Dermis blood vessel endothelial cell (primary cell): Measurements from ENCODE around the gene ELOF1. TPM values are rescaled to one million over a fixed set of nuclear protein-coding genes. Genes with fewer than 3 reads are reported as not detected.
"Not testable (repeated sequence)": the region's sequence is repeated elsewhere in the genome, so short reads cannot be mapped to it uniquely, and the experiment has no call there.

ENCODE experiments used
- DNase-seq: peaks from one replicate; pipeline ENCODE4 v3.0.0; 2010
- total RNA-seq: library from RNA; depleted of rRNA; stranded (reverse); fragments of >200 nt; gene quantifications from 2 replicates; pipeline ENCODE4 v1.2.3, GENCODE V29; 2014

ELOF1 gene
- total RNA-seq = 16.9 and 24.5 TPM in 2 replicates

- peak; percentile 98 for DNase-seq
These were observed at the start of gene ELOF1 for GRCh38 chr19:11558881-11559828. Gene ELOF1, minus strand, starts transcription at chr19:11559230. Its CDS starts 4,883 bp downstream, at chr19:11554347.

- DNase-seq = no peak
These were observed 47.5 kb upstream of the ELOF1 start for GRCh38 chr19:11606484-11606883.

GRCh38 chr19:11599704-11600103 lies 40.7 kb upstream of the ELOF1 start:
- not testable (repeated sequence) for DNase-seq

- no peak for DNase-seq
These were observed 39.7 kb upstream of the ELOF1 start for GRCh38 chr19:11598746-11599145.

- no peak for DNase-seq
These were observed 39.1 kb upstream of the ELOF1 start for GRCh38 chr19:11598103-11598483.

- DNase-seq = peak; percentile 99
These were observed 38.4 kb upstream of the ELOF1 start, which contains the start of gene ZNF627 for GRCh38 chr19:11597202-11598102. Gene ZNF627, plus strand, starts transcription at chr19:11597483. Its CDS starts 145 bp downstream, at chr19:11597628.

GRCh38 chr19:11596156-11596555 lies 37.1 kb upstream of the ELOF1 start:
- DNase-seq = peak; percentile 15

GRCh38 chr19:11594084-11594483 lies 35.1 kb upstream of the ELOF1 start:
- DNase-seq = no peak

GRCh38 chr19:11587975-11588631 lies 29.1 kb upstream of the ELOF1 start:
- no peak for DNase-seq

GRCh38 chr19:11587302-11587974 lies 28.4 kb upstream of the ELOF1 start:
- DNase-seq = peak; percentile 78

GRCh38 chr19:11586331-11586730 lies 27.3 kb upstream of the ELOF1 start:
- DNase-seq = no peak

GRCh38 chr19:11581740-11582139 lies 22.7 kb upstream of the ELOF1 start:
- DNase-seq = no peak

- DNase-seq = no peak
These were observed 21.1 kb upstream of the ELOF1 start for GRCh38 chr19:11580116-11580515.

- DNase-seq = peak; percentile 22
These were observed 19.5 kb upstream of the ELOF1 start for GRCh38 chr19:11578258-11579142.

GRCh38 chr19:11577451-11578257 lies 18.6 kb upstream of the ELOF1 start, which contains the start of gene ACP5:
Gene ACP5, minus strand, starts transcription at chr19:11577645. Its CDS starts 328 bp downstream, at chr19:11577317.
- DNase-seq = no peak

- no peak for DNase-seq
These were observed 17.2 kb upstream of the ELOF1 start for GRCh38 chr19:11576227-11576626.

- DNase-seq = no peak
These were observed 15.7 kb upstream of the ELOF1 start for GRCh38 chr19:11574689-11575088.

- not testable (repeated sequence) for DNase-seq
These were observed 14.7 kb upstream of the ELOF1 start for GRCh38 chr19:11573763-11574162.

- not testable (repeated sequence) for DNase-seq
These were observed 14.3 kb upstream of the ELOF1 start for GRCh38 chr19:11573354-11573753.

- DNase-seq = no peak
These were observed 11.0 kb upstream of the ELOF1 start for GRCh38 chr19:11570039-11570462.
